Dedifferentiated amniotic fluid mesenchymal stem cell (primary cell): ENCODE data around the gene LMBR1.
"Not testable (repeated sequence)": the region's sequence is repeated elsewhere in the genome, so short reads cannot be mapped to it uniquely, and the experiment has no call there.

ENCODE experiments used
- DNase-seq: peaks from one replicate; pipeline ENCODE4 v3.0.0-alpha.2; 2016; ENCODE audit errors: extremely low spot score

The LMBR1 gene

DNA sequence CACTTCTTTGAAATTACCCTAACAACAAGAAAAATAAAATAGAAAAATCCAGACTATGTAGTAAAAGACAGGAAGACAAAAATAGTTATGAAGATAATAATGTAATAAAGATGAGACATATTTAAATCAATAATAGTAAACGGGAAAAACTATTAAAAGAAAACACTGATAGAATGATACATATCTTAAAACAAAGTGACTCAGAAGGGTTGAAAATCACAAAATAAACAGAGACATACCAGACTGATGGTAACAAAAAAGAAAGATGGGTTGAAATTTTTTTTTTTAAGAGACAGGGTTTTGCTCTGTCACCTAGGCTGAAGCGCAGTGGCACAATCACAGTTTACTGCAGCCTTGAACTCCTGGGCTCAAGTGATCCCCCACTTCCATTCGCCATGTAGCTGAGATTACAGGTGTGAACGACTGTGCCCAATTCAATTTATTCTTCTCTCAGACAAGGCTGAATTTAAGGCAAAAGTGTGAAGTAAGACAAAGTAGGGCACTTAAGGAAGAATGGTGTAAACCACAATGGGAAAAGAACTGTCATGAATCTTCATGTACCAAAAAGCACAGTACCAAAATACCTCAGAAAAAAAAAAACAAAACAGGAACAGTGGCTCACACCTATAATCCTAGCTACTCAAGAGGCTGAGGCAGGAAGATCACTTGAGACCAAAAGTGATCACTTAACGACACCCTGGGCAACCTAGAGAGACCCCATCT lies 47.4 kb downstream of the LMBR1 start:
- no peak for DNase-seq

DNA sequence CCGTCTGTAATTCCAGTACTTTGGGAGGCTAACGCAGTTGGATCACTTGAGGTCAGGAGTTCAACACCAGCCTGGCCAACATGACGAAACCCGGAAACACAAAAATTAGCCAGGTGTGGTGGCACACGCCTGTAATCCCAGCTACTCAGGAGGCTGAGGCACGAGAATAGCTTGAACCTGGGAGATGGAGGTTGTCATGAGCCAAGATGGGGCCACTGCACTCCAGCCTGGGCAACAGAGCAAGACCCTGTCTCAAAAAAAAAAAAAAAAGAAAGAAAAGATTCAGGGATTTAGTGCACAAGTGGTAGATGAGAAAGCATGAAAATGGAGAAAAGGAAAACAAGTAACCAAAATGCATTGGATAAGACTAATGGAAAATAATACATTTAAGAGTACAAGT lies 49.4 kb downstream of the LMBR1 start:
- not testable (repeated sequence) for DNase-seq

DNA sequence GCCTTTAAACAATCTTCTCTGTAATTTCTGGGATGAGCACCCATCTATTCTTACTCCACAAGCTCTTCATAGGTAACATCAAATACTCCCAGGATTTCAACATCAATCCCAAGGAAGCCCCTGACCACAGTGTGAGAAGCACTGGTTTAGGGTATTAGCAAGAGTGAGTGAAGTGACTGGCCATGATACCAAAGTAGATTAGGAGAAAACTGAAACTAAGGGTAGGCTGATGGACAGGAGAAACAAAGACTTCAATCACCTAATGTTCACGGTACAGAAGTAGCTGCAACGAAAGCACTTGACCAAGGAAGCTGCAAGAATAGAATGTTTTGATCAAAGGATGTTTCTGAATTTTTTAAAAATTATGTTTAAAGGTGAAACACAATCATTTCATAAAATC lies 49.8 kb downstream of the LMBR1 start:
- DNase-seq: no peak

DNA sequence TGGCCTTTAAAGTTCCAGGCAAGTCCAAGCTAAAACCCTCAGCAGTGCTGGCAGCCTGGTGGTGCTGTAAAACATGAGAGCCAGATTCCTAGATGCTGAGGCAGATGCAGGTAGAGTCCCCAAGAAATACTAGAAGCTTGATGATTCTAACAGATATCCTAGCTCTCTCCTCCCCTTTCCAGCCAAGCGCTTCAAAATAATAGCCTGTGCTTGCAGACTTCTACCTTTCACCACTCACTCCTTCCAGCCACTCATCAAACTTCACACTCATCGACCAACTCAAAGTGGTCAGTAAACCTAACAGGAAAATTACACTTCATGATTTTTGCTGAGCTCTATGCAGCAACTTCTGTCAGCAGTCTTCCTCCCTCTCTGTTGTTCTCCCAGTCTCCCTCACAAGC lies 50.2 kb downstream of the LMBR1 start:
- DNase-seq: no peak

DNA sequence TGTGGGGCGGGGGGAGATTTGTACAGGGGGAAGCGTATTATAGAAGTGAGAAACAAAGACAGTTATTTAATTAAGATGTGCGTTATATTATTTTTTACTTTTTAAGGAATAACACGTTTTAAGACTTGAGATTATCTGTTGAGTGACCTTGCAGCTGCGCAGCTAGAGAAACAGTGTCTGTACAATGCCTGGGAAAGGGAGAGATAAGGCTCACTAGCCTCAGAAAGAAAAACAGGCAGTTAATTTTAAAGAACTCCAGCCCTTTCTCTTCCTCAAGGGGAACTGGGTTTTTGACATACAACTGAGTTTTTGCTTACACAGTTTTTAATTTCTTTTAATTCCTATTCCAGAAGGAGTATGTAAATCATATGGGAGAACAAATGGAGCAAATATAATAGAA lies 50.7 kb downstream of the LMBR1 start:
- DNase-seq: no peak

DNA sequence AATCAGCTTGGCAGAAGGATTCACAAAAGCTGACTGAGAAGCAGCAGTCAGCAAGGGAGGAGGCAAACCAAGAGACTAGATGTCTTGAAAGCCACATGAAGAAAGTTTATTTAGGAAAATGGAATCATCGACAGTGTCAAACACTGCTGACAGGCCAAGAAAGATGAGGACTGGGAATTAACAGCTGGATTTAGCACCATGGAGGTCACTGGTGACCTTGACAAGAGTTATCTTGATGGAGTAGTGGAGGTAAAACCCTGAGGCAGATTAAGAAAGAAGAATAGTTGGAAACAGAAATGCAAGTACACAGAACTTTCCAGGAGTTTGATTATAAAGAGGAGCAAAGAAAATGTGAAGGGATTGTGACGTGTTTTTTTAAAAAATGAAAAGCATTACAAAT lies 51.5 kb downstream of the LMBR1 start:
- DNase-seq: no peak

DNA sequence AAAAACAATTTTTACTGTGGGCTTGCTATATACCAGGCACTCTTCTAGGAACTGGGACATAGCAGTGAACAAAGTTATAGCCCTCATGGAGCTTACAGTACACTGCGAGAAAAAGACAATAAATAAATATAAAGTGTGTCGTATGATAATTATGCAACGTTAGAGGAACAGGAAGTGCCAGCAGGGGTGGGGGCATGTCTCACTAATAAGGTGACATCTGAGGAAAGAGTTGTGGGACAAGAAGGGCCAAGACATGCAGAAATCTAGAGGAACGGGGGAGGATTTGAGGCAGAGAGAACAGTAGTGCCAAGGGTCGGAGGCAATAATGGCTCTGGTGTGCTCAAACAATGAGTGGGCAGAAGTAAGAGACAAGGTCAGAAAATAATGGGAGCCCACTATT lies 52.8 kb downstream of the LMBR1 start:
- no peak for DNase-seq

DNA sequence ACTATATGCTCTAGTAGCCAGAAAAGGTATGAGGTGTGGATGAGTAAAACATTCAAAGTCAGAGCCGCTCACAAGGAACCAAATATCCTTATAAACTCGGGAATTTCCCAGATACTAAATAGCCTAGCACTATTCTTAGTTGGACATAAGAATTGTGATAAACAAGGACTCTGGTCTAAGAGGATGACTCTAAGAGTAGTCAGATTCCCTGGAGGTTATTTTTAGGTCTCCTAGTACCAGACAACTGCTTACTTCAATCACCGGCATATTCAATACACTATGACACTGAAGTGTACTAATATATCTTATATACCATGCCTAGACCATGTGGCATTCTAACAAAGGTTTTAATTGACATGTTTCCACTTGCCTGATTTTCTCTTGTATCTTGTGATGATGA lies 56.5 kb downstream of the LMBR1 start:
- DNase-seq: no peak

DNA sequence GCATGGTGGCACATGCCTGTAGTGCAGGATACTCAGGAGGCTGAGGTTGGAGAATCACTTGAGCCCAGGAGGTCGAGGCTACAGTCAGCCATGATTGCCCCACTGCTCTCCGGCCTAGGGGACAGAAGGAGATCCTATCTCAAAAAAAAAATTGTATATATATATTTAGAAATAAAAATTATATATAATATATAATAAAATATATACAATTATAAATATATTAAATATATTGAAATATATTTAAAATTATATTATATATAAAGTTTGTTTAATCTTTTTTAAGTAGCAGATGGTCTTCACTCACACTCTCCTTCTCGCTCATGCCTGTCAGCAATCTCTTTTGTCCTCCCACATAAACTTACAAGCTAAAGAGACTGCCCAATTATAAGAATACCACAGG lies 58.5 kb downstream of the LMBR1 start:
- DNase-seq: no peak

DNA sequence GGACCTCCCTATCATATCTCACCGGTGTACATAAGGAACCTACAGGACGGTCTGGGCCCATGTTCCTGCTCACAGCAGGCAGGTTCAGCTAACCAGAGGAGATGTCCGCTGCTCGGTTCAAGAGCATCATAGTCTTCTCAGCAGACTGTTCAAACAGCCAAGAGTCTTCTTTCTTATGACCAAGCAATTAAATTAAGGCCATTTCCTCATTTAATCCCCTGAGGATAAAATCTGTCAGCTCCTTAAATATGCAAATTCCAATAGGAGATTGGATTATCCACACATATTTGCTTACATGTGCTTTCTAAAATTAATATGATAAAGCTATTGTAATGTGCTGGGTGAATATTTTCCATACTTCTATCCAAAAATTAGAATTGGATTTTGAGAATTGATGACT lies 59.7 kb downstream of the LMBR1 start:
- no peak for DNase-seq

DNA sequence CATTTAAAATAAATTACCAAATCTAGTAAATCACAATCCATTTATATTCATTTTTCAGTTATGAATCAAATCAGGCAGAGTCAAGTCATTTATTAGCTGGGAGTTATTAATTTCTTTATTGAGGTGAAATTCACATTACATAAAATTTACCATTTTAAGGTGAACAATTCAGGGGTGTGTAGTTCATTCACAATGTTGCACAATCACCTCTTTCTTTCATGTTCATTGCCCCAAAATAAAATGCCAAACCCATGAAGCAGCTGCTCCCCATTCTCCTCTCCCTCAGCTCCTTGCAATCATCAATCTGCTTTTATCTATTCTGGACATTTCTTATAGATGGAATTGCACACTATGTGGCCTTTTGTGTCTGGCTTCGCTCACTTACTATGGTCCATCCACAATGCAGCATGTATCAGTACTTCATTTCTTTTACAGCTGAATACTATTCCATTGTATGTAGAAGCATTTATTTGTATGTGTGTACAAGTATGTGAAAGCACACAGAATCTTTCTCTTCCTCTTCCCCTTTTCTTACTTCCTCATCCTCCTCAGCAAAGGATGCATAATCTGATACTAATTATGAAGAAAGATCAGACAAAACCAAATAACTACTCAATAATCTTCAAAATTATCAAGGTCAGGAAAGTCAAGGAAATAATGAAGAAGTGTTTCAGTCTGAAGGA lies 60.6 kb downstream of the LMBR1 start:
- DNase-seq: no peak

DNA sequence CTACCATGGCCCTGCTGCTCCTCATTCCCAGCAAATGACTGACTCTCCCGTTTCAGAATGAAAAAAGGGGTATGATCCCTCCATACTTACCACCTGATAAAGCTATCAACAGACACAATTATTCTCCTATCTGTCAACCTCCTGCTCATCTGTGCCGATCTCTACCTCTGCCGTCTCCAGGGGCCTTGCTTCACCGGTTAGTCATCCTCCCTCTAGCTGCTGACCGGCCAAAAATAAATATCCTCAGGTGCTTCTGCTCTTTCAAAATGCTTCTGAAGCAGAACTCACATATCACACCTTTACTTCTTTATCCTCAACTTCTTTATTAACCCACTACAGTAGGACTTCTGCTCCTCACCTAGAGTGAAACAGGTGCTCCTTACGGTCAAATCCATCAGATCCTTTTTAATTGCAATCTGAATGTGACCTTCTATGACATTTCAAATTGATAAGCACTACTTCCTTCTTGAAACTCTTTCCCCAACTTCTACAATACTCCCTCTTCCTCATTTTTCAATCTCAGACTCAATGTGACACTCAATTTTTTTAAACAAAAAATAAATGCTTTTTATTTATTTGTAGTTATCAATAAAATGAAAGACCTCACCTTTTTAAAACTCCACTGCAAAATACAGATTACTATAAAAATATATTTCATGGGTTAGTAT lies 63.2 kb downstream of the LMBR1 start:
- DNase-seq: no peak

DNA sequence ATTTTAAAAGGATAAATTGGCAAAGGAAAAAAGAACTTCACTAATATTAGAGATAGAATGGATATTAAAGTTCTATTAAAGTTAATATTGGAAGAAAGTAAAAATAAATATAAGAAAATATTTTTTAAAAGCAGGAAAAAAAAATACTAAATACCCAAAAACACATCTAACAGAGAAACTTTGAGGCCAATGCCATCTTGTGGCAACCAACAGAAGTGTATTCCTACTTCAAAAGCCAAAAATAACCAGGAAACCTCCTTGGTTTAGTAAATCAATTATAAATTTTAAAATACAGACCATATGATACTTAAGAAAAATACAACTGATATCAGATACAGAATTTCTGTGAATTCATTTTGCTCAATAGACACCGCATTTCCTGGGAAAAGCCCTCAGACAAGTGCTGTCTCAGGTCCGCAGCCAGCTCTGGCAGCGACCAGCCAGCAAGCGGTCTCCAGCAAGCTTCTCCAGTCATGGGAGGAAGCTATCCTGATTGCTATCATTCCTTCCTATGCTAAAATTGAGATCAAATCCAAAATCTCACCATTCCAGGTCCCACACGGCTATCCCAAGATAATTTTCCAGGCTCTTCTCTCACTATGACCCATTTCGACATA lies 65.3 kb downstream of the LMBR1 start:
- DNase-seq: peak; percentile 40

DNA sequence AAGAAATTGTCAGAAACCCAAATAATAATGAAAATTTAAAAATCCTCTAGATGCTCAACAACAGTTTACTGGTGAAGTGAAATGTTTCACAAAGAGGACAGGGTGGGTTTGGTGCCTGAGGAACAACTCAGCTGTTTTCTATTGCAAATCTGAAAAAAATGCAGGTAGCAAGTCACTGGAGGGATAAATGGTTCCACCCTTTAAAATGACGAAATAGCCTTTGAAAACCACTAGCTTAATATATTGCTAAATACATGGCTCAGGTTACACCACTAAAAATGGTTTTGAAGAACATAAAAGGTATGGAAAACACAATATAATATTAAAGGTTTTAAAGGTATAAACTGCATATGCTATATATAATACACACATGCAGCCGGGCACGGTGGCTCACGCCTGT lies 69.5 kb downstream of the LMBR1 start:
- no peak for DNase-seq

DNA sequence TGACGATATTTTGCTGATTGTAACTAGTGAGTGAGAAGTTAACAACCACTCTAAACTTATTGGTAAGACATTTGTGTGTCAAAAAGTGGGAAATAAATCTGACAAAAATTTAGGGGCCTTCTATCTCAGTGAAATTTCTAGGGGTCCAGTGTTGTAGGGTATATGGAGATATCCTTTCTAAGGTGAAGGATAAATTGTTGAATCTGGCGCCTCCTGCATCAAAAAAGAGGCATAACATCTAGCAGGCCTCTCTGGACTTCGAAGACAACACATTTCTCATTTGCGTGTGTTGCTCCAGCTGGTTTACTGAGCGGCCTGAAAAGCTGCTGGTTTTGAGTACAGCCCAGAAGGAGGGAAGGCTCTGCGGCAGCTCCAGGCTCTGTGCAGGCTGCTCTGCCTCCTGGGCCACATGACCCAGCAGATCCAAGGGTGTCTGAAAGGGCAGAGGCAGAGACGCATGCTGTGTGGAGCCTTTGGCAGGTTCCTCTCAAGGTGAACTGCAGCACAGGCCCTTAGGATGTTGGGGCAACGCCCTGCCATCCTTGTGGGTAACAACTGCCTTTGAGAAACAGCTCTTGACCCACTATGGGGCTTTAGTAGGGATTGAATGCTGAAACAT lies 72.4 kb downstream of the LMBR1 start:
- DNase-seq: no peak

DNA sequence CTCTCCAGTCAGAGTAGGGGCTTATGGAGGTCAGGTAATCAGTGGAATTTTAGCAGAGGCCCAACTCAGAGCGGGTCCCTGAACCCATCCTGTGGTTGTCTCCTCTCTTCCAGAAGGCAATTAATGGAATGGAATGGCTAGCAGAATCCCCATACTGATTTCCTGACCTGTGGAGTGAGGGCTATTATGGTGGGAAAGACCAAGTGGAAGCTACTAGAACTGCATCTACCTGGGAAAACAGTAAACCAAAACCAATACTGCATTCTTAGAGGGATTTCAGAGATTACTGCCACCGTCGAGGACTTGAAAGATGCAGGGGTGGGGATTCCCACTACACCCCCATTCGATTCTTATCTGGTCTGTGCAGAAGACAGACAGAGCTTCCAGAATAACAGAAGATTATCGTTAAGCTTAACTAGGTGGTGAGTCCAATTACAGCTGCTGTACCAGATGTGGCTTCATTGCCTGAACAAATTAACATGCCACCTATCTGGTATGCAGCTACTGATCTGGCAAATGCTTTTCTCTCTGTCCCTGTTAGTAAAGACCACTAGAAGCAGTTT lies 73.2 kb downstream of the LMBR1 start:
- DNase-seq: no peak

DNA sequence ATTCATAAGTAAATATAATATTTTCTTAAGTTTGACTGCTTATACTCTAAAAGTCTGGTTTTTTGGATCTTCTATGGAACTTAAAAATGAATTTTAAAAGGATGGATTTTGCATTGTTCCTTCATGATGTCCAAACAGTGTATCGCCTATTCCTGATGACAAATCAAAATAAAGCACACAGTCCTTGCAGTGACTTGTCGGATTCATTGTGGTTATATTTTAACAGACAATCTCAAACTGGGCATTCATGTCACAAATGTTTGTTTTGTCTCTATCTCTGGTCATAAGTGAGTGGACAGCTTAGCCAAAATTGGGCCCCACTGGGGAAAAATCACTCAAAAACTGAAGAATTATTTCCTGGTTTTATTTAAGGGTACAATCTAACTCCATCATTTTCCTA lies 74.8 kb downstream of the LMBR1 start:
- DNase-seq: no peak

DNA sequence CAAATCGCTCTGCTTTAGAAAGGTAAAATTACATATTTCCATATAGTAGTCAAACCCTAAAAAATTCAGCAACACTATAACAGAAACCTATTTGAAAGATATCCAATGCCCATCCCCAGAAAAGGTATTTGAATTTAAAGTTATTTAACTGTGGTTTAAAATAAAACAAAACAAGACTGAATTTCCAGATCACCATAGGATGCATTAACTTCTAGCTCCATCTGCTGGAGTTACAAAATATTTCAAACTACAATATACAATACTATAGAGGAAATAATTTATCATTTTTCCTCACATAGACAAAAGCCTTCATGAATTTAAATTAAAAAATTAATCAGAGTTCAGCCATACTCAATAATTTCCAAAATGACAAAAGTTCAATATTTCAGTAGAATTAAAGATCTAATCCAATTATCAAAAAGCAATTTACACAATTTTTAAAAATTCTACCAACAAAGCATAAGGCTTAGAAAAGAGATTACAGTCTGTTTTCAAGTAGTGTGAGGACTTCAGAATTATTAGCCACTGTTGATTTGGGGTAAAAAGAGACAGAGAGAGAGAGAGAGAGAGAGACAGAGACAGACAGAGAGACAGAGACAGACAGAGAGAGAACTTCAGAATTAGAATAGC lies 75.9 kb downstream of the LMBR1 start:
- DNase-seq: peak; percentile 26

DNA sequence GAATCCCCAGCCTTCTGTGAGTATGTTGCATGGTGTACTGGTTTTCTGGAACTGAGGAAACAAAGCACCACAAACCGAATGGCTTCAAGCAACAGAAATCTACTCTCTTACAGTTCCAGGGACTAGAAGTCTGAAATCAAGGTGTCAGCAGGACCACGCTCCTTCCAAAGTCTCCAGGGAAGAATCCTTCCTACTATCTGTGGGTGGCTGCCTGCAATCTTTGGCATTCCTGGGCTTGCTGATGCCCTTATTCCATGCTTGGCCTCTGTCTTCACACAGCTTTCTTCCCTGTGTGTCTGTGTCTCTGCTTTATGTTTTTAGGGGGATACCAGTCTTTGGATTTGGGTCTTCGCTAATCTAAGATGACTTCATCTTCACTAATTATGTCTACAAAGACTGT lies 81.3 kb downstream of the LMBR1 start:
- no peak for DNase-seq

DNA sequence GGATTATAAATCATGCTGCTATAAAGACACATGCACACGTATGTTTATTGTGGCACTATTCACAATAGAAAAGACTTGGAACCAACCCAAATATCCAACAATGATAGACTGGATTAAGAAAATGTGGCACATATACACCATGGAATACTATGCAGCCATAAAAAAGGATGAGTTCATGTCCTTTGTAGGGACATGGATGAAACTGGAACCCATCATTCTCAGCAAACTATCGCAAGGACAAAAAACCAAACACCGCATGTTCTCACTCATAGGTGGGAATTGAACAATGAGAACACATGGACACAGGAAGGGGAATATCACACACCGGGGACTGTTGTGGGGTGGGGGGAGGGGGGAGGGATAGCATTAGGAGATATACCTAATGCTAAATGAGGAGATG lies 89.3 kb downstream of the LMBR1 start:
- DNase-seq: not testable (repeated sequence)

DNA sequence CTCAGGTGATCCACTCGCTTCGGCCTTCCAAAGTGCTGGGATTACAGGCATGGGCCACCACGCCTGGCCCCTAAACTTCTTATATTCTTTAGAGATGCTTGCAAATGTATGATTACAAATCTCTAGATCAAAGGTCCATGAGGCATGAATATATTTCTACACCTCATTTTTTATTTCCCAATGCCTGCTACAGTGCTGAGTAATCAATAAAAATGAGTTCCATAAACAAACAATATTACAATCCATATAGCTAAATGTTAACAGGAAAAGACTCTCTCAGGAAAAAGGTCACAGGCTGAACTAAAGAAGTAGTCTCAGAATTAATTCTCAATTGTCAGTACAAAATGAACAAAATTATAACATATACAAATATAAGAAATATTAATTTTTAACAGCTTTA lies 90.8 kb downstream of the LMBR1 start:
- no peak for DNase-seq

DNA sequence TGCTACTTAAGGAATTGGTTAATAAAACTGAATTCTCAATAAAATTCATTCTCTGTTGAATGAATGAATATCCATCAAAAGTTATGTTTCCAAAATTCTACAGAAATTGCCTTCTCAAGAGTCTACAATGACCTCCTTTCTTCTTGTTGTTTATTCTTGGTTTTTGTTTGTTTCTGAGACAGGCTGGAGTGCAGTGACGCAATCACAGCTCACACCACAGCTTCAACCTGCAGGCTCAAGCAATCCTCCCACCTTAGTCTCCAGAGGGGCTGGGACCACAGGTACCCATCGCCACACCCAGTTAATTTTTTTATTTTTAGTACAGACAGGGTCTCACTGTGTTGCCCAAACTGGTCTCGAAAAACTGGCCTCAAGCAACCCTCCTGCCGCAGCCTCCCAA lies 97.6 kb downstream of the LMBR1 start:
- DNase-seq: no peak
